ENCODE data around the gene RPS14. TPM values are rescaled to one million over a fixed set of nuclear protein-coding genes. Genes with fewer than 3 reads are reported as not detected.
"Not testable (repeated sequence)": the region's sequence is repeated elsewhere in the genome, so short reads cannot be mapped to it uniquely, and the experiment has no call there.

RPS14 gene
- total and polyA plus RNA-seq, 2 of the 4 experiments (the other 2 are of a cell fraction) = 6,296 to 7,310 TPM

DNA sequence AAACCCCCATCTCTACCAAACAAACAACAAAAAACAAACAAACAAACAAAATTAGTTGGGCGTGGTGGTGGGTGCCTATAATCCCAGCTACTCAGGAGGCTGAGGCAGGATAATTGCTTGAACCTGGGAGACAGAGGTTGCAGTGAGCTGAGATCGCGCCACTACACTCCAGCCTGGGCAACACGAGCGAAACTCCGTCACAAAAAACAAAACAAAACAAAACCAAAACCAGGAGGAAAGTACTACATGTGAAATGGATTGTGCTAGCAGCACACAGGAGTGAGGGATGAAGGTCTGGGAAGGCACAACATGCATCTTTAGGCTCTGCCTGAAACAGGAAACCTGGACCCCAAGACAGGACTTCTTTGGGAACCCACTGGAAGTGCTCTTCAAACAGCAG, 27.0 kb upstream of the RPS14 start:
- peak overlapping the region; percentile 13 for H2AFZ ChIP-seq (replicated peaks; ENCODE audit: low read length, poor library complexity)
- CTCF ChIA-PET; H3K56ac ChIP-seq (ENCODE audit: extremely low read depth, insufficient read depth, low read length); POLR2A ChIA-PET (ENCODE audit: unreplicated experiment); intact Hi-C loops (cut with micrococcal nuclease); dilution Hi-C loops (cut with HindIII; ENCODE audit: low sequenced_read_pairs, unreplicated experiment); H3K27ac ChIP-seq (ENCODE audit: insufficient read depth, low read length); ATAC-seq (ENCODE audit: low read depth); H3K9me3 ChIP-seq (ENCODE audit: control insufficient read depth, insufficient read depth, low read length); H2BK5ac ChIP-seq (ENCODE audit: low read depth, low read length, poor library complexity, severe bottlenecking); H3K9ac ChIP-seq (ENCODE audit: low read depth, low read length); H4K20me1 ChIP-seq (ENCODE audit: insufficient read depth, low read length); H3K18ac ChIP-seq (ENCODE audit: low read depth, low read length); H3K27me3 ChIP-seq (ENCODE audit: control insufficient read depth, insufficient read depth, low read length); BruUV-seq (replicated peaks); H3K36me3 ChIP-seq (ENCODE audit: control insufficient read depth, insufficient read depth, low read length); H3K4me3 ChIP-seq (ENCODE audit: insufficient read depth, low read depth, low read length); DNase-seq; in situ Hi-C loops (cut with MboI; ENCODE audit: low sequenced_read_pairs); H3K4me2 ChIP-seq (ENCODE audit: low read depth, low read length): not testable (repeated sequence)
- peaks cover 20% of the 10 kb centered on the region for H3K9me1 ChIP-seq (ENCODE audit: insufficient read depth, low read length)
- peak overlapping the region; percentile 79; the same call in 1 of the 2 replicates for H3K23ac ChIP-seq (ENCODE audit: low read depth, low read length)
- peak overlapping the region; percentile 87 for H2BK20ac ChIP-seq (ENCODE audit: low read depth, low read length)
- H2AK5ac ChIP-seq (ENCODE audit: low read depth, low read length) = peak overlapping the region; percentile 89
- peaks cover 4 to 27% of the 10 kb centered on the region in 2 experiments; a peak in 3 of 4 replicates for H3K79me1 ChIP-seq (ENCODE audit: low read depth in 1 of 2, low read length in 2 of 2)
- 0 out of 3 replicates have a peak overlapping the region, but pooled peaks have one; percentile 50 for H2BK15ac ChIP-seq (ENCODE audit: low read depth, low read length)
- peak overlapping the region; percentile 82 for H4K91ac ChIP-seq (ENCODE audit: insufficient read depth, low read depth, low read length)
- H2BK120ac ChIP-seq (ENCODE audit: low read depth, low read length) = peak overlapping the region; percentile 56
- H2AK9ac ChIP-seq (replicated peaks; ENCODE audit: low read depth, low read length, poor library complexity) = peak overlapping the region; percentile 73
- peak overlapping the region; percentile 5; the same call in 1 of the 2 replicates for H4K5ac ChIP-seq (ENCODE audit: low read depth, low read length)
- peak overlapping the region; percentile 71 for H3K4ac ChIP-seq (ENCODE audit: low read depth, low read length)
- peaks cover 19% of the 10 kb centered on the region for H3K4me1 ChIP-seq (ENCODE audit: control insufficient read depth, insufficient read depth, low read length)
- H4K8ac ChIP-seq (ENCODE audit: low read depth in 2 of 2, low read length in 2 of 2) = peak overlapping the region; percentile 4 to 53; a peak in 1 of 4 replicates
- no CpG with 5 or more reads among the region's 6 CpGs for WGBS, 2 experiments (ENCODE audit: extremely low coverage in 2 of 2, insufficient read length in 1 of 2)
- peak overlapping the region; percentile 85 for H3K14ac ChIP-seq (replicated peaks; ENCODE audit: low read depth, low read length)
